GM21576 (cell line): ENCODE data around the gene LYPD8.

Experiments used
- ATAC-seq: cut with Tn5 transposase; IDR thresholded peaks from one replicate; pipeline ENCODE4 v1.9.1; 2021; ENCODE audit warnings: mild to moderate bottlenecking, moderate library complexity; ENCODE audit not compliant: unreplicated experiment

LYPD8 gene

GRCh38 chr1:248703674-248704073, 51.9 kb downstream of the LYPD8 start:
- ATAC-seq = no peak

DNA sequence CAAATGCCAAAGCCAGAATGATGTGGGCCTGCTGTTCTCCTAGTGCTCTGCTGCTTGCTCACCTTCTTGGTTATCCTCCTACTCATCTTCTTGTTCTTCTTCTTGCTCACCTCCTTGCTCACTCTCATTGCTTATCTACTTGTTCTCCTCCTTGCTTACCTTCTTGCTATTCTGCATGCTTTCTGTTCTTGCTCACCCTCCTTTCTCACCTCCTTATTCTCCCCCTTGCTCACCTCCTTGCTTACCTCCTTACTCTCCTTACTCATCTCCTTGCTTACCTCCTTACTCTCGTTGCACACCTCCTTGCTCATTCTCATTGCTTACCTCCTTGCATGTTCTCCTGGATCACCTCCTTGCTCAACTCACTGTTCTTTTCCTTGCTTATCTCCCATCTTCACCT, 52.8 kb downstream of the LYPD8 start, which contains the start of gene OR14I1:
Gene OR14I1, minus strand, starts transcription at position 53 of the 400 bp plus-strand sequence.
- ATAC-seq = no peak

DNA sequence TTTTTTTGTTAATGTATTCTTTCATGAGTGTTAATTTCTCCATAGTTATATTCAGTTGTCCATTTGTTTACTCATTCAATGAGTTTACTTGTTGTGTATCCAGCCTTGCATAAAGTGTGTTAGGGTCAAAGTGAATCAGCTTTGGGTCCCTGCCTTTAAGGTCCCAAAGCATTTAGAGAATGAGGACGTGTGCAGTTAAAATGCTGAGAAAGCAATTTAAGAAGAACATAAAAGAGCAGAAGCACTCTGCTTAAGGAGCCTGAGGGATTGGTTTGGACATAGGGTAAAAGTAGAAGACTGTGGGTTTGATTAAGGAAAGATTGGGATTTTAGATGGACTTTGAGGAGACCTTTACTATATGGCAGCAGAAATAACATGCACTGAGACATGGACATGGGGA, 56.5 kb downstream of the LYPD8 start:
- no peak for ATAC-seq

DNA sequence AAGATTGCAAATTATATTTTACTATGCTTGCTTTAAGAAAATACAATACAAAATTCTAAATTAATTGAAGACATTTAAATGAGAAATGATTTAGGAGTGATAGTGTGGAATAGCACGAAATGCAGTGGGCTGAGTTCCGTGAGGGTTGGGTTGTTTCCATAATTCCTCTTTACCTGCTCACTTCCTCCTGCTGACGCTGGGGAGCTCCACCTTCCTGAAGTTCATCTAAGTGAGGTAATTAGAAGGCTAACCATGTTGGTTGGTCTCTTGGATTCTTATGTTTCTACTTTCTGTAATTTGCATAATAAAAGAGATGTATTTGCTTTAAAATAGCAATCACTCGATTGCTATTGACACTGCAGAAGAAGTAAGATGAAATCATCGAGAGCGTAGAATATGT, 57.7 kb downstream of the LYPD8 start:
- ATAC-seq = no peak

DNA sequence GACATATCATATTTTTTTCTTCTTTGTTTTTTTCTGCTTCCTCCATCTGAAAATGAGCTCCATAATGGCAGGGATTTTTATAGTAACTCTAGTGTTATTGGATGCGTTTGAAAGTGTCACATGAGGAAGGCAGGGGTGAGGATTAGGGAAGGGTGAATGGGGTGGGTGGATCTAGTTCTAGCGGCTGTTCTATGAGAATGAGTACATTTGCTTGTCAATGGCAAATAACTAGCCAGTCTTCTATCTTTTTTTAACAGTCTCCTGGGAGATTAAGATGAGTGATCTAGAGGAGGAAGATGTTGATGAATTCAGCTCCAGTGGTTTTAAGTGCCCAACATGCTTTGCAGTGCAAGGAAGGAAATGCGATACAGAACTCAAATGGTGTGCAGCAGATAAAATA, 58.8 kb downstream of the LYPD8 start:
- ATAC-seq = no peak

- no peak for ATAC-seq
Measured at GRCh38 chr1:248696261-248696660, 59.3 kb downstream of the LYPD8 start.

DNA sequence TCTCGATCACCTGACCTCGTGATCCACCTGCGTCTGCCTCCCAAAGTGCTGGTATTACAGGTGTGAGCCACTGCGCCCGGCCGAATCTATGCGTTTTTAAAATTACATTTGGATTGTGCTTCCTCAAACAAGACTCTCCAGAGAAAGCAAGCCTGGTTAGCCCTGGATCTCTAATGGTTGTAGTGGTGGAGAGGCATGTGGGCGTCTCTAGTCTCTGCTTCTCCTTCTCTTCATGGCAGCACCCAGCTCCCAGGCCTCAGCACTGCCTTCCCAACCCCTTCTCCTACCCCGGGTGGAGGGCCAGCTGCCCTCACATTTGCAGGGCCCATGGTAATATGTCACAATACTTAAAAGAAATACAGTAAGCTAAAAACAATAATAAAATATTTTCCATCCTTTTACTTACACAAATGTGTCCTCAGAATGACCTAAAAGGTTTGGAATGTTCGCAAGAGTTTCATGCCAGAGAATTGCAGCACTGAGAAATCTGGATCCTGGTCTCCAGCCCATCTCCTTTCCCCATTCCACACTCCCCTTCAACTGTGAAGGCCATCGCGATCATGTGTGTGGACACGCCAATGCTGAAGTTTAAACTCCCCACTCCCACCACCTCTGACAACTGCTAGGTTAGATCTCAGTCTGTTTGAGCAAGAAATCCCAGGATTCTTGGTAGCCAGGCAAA, 60.0 kb downstream of the LYPD8 start:
- ATAC-seq = no peak

DNA sequence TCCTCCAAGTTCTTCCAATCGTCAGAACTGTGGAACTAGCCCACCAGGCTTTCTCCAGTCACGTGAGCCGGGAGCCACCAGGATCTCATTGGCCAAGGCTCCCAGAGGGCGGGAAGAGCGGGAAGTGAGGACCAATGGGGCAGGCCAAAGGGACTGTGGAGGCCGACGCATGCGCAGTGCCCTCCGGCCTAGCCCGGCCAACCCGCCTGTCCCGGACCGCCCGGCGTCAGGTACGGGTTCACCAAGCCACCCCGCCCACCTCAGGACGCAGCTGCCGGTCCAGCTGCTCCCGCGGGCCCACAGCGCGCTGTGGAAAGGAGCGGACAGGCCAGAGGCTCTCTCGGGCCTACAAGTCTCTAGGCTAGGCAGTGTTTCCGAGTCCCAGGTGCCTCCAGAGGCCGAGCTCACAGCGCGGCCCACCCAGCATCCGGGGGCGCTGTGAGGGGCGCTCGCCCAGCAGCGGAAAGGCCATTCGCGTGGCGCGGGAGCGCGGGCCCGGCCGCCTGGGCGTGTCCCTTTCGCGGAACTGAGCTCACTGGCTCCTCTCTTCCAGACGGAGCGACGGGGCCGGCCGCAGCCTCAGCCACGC, 63.9 kb downstream of the LYPD8 start:
- ATAC-seq = no peak
